ENCODE results near the gene ONECUT2.
"Not testable (repeated sequence)": the region's sequence is repeated elsewhere in the genome, so short reads cannot be mapped to it uniquely, and the experiment has no call there.

The ONECUT2 gene

GRCh38 chr18:57434536-57435494 lies at the start of gene ONECUT2:
Gene ONECUT2 (plus strand): TSS chr18:57435374. CDS start chr18:57435717, 343 bp downstream.
- DNase-seq (ENCODE audit: low read depth, low spot score) = peak; percentile 55

DNA sequence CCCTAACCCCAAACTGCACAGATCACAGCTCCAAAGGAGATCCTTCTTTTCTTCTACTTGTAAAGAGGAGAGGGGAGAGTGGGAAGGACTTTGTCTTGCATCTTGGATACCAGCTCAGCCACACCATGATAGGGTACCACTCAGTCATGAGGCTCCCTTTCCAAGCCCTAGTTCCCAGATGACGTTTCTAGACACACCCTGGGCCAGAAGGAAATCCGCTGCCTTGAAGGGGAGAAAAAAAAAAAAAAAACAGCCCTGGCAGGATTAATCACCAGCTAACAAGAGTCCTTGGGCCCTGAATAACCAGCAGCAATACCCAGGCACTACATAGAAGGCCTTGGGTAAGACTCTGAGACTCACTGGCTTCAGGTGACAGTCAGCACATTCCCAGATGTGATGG lies 45.9 kb upstream of the ONECUT2 start:
- DNase-seq (ENCODE audit: low read depth, low spot score) = no peak

- DNase-seq (ENCODE audit: low read depth, low spot score) = no peak
These were observed 45.1 kb upstream of the ONECUT2 start for GRCh38 chr18:57390044-57390443.

- DNase-seq (ENCODE audit: low read depth, low spot score) = not testable (repeated sequence)
These were observed 40.4 kb upstream of the ONECUT2 start for GRCh38 chr18:57394749-57395148.

- not testable (repeated sequence) for DNase-seq (ENCODE audit: low read depth, low spot score)
These were observed 38.3 kb upstream of the ONECUT2 start for GRCh38 chr18:57396831-57397230.

GRCh38 chr18:57397440-57398132 lies 37.6 kb upstream of the ONECUT2 start:
- DNase-seq (ENCODE audit: low read depth, low spot score) = no peak

- no peak for DNase-seq (ENCODE audit: low read depth, low spot score)
These were observed 30.8 kb upstream of the ONECUT2 start for GRCh38 chr18:57404345-57404744.

GRCh38 chr18:57409650-57410049 lies 25.5 kb upstream of the ONECUT2 start:
- DNase-seq (ENCODE audit: low read depth, low spot score) = no peak

DNA sequence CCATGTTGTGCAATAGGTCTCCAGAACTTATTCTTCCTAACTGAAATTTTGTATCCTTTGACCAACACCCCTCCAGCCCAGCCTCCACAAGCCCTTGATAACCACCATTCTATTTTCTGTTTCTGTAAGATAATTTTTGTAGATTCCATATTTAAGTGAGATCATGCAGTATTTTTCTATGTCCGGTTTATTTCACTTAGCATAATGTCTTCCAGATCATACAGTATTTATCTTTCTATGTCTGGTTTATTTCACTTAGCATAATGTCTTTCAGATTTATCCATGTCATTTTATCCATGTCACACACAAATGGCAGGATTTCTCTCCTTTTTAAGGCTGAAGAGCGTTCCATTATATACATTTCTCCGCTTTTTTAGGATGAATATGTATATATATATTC lies 24.4 kb upstream of the ONECUT2 start:
- no peak for DNase-seq (ENCODE audit: low read depth, low spot score)

- DNase-seq (ENCODE audit: low read depth, low spot score) = no peak
These were observed 18.6 kb upstream of the ONECUT2 start for GRCh38 chr18:57416542-57416941.

- no peak for DNase-seq (ENCODE audit: low read depth, low spot score)
These were observed 12.8 kb upstream of the ONECUT2 start for GRCh38 chr18:57422313-57422872.

GRCh38 chr18:57423821-57424220 lies 11.4 kb upstream of the ONECUT2 start:
- DNase-seq (ENCODE audit: low read depth, low spot score) = no peak

- DNase-seq (ENCODE audit: low read depth, low spot score) = no peak
These were observed 10.1 kb upstream of the ONECUT2 start for GRCh38 chr18:57425096-57425495.

- no peak for DNase-seq (ENCODE audit: low read depth, low spot score)
These were observed 9.0 kb upstream of the ONECUT2 start for GRCh38 chr18:57426187-57426586.

GRCh38 chr18:57427429-57428201 lies 7.6 kb upstream of the ONECUT2 start:
- no peak for DNase-seq (ENCODE audit: low read depth, low spot score)

- DNase-seq (ENCODE audit: low read depth, low spot score) = no peak
These were observed 6.7 kb upstream of the ONECUT2 start for GRCh38 chr18:57428221-57429150.

GRCh38 chr18:57429167-57430078 lies 5.8 kb upstream of the ONECUT2 start:
- DNase-seq (ENCODE audit: low read depth, low spot score) = no peak

DNA sequence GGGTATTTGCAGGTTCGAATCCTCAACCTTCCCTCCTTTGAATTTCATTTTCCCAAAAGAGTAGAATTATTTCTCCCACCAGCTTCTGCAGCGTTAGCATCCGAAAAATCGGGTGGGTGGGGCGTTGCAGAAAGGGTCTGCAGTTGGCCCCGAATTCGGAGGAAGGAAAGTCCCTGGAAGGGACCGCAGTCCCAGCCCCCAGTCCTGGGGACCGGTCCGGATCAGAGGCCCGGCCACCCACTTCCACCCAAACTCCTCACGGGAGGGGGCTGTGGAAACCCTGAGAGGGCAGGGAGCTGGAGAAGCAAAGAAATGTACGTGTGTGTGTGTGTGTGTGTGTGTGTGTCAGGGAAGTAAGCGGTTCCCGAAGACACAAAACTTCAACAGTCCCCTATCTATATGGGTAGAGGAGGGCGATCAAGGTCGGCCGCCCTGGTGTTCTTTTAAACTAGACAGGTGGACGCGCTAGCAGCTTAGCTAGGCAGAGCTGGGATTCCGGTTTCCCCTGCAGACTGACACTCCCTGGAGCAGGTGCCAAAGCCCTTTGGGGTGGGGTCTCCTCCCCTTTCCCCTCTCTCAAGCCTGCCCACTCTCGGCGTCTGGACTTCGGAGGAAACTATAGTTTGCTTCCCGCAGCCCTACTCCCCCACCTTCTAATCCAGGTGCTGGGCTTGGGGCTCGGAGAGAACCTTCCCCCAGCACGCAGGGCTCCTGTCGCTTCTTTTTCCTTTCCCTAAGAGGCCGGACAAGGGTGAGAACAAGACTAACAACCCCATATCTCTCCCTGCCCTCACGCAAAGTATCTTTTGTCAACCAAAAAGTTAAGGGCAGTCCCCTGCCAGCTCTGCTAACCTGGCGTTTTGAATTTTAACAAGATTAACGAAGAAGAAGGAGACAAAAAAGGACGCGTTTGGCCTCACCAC lies 4.8 kb upstream of the ONECUT2 start:
- DNase-seq (ENCODE audit: low read depth, low spot score) = no peak

Measured in smooth muscle cell of the brain vasculature (primary cell).